B cell (primary cell): ENCODE measurements around the gene BYSL.

ENCODE experiments used
- CTCF ChIP-seq: fragments of 200-600 bp; IDR thresholded peaks from one replicate; pipeline ENCODE4 v1.8.0; 2022; ENCODE audit warnings: antibody characterized with exemption, mild to moderate bottlenecking
- EZH2 ChIP-seq: IDR thresholded peaks from 2 replicates; pipeline ENCODE4 v1.6.1; 2012; ENCODE audit warnings: borderline replicate concordance, low read depth, mild to moderate bottlenecking, moderate library complexity, low read length; ENCODE audit not compliant: insufficient read depth, poor library complexity, severe bottlenecking

GRCh38 chr6:41921712-41921998 lies 356 bp downstream of the BYSL start:
- TF ChIP-seq CTCF (no peak), EZH2 (no peak)
